GM19468 (cell line): ENCODE data around the gene KHDRBS1.
"Not testable (repeated sequence)": the region's sequence is repeated elsewhere in the genome, so short reads cannot be mapped to it uniquely, and the experiment has no call there.

ENCODE experiments used
- ATAC-seq: cut with Tn5 transposase; IDR thresholded peaks from one replicate; pipeline ENCODE4 v1.9.1; 2021; ENCODE audit warnings: mild to moderate bottlenecking, moderate library complexity, moderate number of reproducible peaks; ENCODE audit not compliant: unreplicated experiment; ENCODE audit errors: extremely low read depth

Gene KHDRBS1

DNA sequence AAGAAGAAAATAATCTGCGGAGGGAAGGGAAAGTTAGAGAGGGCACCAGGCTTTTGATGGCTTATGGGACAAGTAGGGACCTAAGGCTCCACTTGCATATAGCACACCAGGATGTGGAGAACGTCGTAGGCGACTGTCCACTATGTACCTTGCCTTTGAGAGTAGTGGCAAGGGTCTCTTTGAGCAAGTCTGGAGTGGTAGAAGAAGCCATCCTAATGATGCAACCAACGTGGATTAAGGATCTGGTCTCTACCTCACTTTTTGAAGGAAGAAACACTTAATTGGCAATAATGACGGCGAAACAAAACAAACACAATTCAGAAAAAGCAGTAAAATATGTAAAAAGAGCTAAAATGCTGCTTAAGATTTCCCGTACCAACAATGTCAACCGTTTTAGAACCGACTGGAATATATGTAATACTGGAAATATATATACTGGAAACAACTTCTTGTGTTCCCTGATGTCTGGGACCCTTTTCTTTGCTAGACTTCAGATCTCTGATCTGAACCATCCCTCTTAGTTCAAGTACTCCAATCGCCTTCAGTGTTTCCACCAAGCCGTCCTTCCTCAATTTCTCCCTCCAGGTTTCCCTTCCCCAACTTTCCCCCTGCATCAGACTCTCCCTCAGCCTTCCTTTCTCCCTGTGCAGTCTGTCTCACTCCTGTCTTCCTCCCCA lies 821 bp upstream of the KHDRBS1 start:
- ATAC-seq = no peak

DNA sequence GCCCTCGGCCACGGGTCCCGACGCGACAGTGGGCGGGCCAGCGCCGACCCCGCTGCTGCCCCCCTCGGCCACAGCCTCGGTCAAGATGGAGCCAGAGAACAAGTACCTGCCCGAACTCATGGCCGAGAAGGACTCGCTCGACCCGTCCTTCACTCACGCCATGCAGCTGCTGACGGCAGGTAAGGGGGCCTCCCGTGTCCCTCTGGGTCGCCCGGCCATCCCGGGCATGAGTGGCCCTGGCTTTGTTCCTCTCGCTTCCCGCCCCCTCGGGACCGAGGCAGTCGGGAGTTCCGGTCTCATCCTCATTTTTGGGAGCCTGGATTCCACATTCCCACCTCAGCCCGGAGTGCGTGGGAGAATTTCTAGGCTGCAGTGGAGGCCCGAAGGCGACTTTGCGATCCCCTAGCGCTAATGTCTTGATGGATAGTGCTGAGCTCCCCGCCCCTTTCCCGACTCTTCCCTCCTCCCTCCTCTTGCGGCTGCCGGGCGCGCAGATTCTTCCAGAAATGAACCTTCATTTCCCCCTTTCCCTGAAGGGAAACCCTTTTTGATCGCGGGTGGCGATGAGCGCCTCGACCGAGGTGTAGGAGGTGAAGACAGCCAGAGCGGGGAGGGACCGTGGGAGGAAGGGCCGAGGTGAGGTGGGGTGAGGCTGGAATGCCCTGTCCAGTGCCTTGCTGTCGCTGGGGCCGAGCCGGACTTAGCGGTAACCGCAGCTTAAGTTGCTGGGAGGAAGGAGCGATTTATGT lies 705 bp downstream of the KHDRBS1 start:
- ATAC-seq = peak; percentile 7

DNA sequence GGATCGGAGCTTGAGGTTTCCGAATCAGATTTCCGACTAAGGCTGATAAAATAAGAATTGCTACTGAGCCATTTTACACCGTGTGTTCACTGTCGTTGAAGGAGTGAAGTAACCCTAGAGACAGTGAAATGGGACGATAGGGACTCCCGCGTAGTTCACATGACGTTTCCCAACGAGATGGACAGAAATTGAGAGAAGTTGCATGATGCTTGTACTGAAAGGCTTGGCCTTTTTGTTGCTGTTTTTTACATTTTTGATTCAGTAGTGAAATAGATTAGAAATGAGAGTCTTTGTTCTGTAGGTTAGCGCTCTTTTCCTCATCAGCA lies 1.2 kb downstream of the KHDRBS1 start:
- ATAC-seq = no peak

DNA sequence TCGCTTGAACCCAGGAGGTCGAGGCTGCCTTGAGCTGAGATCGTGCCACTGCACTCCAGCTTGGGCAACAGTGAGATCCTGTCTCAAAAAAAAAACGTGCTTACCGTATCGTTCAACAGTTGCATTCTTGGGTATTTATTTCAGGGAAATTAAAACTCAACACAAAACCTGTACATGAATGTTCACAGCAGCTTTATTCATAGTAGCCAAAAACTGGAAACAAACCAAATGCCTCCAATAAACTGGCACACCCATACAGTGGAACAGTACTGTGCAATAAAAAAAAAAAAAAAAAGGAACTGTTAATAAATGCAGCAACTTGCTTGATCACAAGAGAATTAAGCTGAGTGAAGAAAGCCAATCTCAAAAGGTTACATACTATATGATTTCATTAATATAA lies 6.7 kb downstream of the KHDRBS1 start:
- no peak for ATAC-seq

DNA sequence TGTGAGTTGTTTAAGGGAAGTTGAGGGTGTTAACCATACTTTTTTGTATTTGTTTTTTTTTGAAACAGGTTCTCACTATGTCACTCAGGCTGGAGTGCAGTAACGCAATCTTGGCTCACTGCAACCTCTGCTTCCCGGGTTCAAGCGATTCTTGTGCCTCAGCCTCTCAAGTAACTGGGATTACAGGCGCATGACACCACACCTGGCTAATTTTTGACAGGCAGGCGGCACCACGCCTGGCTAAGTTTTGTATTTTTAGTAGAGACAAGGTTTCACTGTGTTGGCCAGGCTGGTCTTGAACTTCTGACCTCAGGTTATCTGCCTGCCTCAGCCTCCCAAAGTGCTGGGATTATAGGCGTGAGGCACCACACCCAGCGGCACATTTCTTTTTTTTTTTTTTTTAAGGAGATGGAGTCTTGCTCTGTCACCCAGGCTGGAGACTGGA lies 7.9 kb downstream of the KHDRBS1 start:
- not testable (repeated sequence) for ATAC-seq

DNA sequence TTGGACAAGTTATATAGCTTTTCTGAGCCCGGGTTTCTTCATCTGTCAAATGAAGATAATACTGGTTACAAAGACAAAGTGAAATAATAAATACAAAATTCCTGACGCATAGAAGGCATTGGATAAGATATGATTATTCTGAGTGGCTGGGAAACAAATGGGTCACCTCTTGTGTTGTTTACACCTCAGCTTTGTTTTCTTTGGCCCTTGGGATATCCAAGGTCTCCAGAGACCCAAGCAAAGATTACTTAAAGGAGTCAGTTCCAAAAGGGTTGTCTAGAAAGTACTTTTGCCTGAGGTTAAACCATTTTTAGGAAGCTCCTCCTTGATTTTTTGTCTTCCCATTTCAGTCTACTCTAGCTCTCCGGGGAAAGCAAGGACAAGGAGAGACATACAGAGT lies 9.7 kb downstream of the KHDRBS1 start:
- no peak for ATAC-seq

DNA sequence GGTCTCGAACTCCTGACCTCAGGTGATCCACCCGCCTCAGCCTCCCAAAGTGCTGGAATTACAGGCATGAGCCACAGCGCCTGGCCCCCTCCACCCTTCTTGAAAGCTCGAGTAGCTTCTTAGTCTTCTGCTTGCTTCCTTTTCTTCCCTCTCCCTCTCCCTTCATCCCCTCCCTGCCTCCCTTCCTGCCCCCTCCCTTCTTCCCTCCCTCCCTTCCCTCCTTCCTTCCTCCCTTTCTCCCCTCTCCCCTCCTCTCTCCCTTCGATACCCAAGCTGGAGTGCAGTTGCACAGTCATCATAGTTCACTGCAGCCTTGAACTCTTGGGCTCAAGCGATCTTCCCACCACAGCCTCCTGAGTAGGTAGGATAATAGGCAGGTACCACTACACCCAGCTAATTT lies 11.8 kb downstream of the KHDRBS1 start:
- no peak for ATAC-seq

DNA sequence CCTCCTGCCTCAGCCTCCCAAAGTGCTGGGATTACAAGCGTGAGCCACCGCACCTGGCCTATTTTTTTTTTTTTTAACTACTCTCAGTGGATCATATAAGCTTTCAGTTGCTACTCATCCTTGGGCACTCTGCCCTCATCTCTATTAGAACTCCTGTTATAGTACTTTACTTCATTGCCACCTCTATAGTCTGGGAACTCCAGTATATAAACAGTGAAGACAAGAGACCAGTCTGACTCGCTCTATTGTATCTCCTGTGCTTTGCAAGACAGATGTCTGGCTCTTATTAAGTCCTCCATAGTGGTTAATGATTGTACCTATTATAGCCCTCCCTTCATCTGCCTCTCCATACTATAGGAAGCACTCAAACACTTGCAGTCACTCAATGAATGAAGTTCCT lies 15.1 kb downstream of the KHDRBS1 start:
- no peak for ATAC-seq

DNA sequence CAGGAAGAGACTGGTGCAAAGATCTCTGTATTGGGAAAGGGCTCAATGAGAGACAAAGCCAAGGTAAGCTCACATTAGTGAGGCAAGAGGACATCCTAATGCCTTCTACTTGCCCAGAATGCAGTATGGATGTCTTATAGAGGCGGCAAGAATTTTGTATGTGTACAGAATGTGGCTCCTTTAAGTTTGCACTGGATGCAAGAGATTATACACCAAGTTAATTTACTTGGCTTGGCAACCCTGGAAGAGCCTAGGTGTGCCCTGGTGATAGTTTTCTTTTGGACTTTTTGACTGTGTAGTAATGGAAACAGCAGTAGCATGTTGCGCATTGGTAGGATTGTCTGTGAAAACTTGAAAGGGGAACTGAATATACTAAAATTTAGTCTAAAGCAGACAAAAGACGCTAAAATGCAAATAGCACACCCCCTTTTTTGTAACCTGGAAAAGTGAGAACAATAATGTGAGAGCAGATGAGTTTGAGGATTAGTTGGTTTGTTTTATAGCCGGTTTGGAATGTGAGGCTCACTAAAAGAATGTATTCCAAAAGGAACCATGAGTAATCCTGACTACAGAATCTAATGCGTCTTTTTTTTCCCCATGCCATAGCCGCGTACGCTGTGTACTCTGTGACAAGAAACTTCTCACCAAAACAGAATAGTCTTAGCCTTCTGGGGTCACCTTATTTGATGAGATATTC lies 18.1 kb downstream of the KHDRBS1 start:
- ATAC-seq = no peak

DNA sequence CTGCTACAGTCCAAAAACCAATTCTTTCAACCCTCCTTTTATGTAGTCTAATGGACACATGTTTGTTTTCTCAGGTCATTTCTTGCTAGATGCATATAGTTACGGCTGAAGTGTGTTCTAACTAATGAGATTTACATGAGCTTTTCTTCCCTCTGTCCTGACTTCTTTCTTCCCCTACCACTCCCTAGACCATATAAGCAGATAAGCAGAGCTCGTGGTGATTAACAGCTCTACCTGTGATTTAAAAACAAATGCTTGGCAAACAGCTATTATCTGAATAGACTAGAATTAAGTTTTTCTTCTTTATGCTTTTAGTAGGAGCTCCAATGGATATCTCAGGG lies 18.6 kb downstream of the KHDRBS1 start:
- ATAC-seq = no peak

DNA sequence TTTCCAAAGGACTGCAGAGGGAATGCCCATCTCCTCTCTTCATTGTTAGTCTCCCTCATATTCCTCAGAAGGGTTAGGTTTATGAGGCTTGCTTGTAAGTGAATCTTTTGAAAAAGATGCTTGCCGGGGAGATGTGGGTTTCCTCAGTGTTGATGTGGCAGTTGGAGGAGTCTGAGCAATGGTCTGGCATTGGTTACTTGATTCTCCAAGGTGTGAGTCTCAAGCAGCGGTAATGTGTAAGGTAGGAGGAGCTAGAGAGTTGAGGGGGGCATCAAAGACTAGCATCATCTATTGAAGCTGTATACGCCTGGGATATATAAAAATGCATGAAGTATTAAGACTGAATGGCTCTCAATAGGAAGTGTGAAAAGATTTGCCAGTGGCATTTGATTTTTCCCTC lies 21.5 kb downstream of the KHDRBS1 start:
- ATAC-seq = no peak

DNA sequence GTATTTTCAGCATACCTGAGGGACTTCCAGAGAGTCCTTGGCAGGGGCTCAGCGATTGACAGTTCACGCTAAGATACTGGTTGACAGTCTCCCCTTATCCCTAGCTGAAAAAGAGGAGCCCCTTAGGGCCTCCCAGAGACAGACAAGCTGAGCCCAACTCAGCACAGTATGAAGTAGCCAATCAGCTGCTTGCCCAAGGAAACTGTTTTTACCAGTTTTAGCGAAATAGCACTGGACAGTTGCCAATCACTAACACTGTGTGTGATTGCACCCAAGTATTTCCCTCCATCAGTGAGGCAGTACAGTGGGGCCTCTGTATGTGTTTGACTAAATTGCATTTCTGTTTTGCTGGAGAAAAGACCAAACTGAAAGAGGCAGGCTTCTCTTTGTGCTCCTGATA lies 27.0 kb downstream of the KHDRBS1 start:
- no peak for ATAC-seq

DNA sequence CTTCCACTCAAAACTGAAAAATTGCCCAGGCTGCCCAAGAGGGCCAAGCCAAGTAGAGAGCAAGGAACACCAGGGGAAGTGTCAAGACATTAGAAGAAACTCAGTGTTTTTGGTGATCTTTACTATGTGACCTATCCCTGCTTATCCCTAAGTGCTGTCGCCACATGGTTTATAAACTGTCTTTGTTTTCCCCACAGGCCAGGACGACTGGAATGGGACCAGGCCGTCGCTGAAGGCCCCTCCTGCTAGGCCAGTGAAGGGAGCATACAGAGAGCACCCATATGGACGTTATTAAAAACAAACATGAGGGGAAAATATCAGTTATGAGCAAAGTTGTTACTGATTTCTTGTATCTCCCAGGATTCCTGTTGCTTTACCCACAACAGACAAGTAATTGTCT lies 28.7 kb downstream of the KHDRBS1 start:
- ATAC-seq = no peak

DNA sequence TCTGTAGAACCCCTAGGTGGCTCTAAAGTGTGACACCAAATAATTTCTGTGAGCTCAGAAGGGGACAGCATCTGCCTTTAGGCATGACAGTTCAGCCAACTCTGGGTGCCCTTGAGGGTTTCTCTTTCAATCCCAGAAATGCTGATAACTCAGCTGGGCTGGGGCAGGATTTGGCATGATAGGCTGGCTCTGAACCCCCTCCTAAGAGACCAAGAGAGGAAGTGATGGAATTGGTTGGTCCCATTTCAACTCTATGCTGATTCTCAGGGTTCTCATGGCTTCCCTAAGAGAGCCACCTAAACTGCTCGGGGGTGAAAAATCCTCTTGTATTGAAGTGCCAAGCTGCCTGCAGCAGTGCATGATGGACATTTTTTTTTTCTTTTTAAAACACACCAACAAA lies 30.6 kb downstream of the KHDRBS1 start:
- no peak for ATAC-seq

DNA sequence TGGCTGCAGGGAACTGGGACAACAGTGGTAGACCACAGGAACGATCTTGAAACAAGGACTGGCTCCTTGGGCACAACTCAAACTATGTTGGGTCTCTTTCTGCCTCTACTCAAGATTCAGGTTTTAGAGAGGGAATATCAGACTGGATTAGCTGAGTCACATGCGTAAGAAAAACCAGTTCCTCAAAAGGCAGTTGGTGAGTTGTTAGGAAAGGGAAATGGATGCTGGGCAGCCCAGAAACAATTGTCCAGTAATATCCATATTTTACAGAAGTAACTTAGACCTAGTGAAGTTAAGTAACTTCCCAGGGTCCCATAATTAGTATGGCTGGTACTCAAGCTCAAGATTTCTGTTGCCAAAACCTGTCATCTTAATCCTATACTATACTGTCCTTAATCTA lies 32.1 kb downstream of the KHDRBS1 start:
- ATAC-seq = no peak

DNA sequence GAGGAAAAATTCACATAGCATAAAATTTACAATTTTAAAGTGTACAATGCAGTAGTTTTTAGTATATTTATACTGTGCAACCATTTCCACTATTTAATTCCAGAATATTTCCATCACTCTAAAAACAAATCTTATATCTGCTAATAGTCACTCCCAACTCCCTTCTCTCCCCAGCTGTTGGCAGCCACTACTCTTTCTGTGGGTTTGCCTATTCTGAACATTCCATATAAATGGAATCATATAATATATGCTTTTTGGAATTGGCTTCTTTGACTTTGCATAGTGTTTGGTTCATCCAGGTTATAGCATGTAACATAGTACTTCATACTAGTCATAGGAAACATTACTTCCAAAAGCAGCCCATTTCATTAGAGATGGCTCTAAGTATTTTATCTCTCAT lies 34.0 kb downstream of the KHDRBS1 start:
- no peak for ATAC-seq

DNA sequence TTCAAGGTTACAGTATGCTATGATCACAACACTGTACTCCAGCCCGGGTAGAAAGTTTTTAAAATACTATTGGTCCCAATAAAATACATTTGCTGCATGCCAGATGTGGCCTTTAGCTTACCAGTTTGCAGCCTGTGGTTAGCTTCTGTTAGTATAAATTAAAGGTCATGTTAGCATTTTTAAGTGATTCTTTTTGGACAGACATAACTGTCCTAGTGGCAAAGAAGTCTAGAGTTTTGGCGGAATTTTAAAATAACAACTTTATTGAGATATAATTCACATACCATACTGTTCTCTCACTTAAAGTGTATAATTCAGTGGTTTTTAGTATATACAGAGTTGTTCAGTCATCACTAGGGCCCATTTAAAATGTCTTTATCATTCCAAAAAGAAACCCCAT lies 34.8 kb downstream of the KHDRBS1 start:
- ATAC-seq = no peak

DNA sequence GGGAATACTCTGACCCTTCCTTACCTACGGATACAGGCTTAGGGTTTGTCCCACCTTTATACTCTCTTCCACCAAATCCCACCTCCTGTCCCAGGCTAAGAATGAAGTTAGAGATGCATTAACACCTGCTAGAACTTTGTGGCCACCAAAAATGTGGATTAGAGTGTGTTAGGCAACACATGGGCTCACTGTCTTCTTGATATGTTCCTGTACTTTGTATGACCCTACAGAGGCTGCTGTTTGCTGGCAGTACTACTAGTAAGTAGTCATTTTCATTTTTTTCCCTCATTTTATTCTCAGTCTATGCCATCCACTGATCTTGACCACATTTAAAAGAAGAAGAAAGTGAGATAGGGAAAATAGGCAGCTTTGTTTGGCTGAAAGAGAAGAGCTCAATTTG lies 38.0 kb downstream of the KHDRBS1 start:
- no peak for ATAC-seq

DNA sequence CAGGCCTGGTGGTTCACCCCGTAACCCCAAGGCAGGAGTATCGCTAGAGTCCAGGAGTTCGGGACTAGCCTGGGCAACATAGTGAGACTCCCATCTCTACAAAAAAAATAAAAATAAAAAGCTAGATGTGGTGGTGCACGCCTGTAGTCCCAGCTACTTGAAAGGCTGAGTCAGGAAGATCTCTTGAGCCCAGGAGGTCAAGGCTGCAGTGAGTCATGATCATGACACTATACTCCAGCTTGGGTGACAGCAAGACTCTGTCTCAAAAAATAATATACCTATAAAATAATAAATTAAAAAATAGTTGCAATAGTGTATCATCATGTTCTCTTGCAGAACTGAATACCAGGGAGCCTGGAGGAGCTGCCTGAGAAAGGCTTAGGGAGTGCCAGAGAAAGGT lies 39.2 kb downstream of the KHDRBS1 start:
- no peak for ATAC-seq

DNA sequence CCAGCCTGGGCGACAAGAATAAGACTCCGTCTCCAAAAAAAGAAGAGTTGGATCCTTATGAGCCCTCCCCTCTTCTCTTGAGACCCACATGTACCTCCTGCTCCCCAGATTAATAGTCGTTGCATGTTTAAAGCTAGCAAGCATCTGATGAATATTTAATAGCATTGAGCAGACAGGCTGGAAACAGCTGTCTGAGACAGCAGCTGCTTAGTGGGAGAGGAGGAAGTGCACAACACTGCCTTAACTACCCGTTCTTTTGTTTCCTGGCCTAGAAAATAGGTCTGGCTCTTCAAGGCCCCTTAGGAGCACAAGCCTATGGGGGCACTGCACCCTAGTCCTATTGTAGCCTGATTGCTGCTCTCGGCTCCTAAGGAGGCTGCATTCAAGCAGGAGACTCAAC lies 41.7 kb downstream of the KHDRBS1 start:
- no peak for ATAC-seq

DNA sequence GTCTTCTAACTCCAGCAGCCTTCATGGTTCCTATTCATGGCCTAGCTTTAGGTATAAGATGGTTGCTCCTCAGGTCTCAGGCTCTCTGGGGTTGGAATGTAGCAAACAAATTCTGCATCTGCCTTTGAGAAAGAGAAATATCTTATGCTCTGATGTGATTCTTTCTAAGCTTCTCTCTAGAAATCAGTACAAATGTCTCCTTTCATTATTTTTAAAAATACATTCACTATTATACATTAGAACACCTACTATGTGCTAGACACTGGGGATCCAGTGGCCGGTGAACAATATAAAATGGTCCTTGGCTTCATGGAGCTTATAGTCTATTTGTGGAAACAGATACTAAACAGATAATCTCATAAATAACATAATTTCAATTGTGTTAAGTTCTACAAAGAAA lies 42.9 kb downstream of the KHDRBS1 start:
- no peak for ATAC-seq

DNA sequence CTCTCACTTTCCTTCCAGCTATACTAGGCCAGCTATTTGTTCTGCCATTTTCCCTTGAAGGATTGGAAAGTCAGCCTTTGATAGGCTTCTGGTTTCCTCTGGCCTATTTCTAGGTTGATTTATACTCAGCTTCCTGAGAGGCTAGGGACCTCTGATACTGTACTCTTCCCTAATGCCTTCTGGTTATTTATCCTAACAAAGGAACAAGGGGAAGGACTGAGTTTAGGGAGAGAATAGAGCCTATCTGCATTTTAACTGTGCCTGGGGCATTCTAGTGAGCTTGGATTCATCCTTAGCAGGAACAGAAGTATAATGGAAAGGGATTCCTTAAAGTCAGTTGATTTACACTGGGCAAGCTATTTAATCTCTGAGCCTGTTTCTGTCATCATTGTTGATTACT lies 47.2 kb downstream of the KHDRBS1 start:
- no peak for ATAC-seq
